B cell (primary cell): ENCODE results near the gene SLC9A9.

Source experiments
- CTCF ChIP-seq: fragments of 200-600 bp; IDR thresholded peaks from one replicate; pipeline ENCODE4 v1.8.0; 2022; ENCODE audit warnings: antibody characterized with exemption, mild to moderate bottlenecking
- EZH2 ChIP-seq: IDR thresholded peaks from 2 replicates; pipeline ENCODE4 v1.6.1; 2012; ENCODE audit warnings: borderline replicate concordance, low read depth, mild to moderate bottlenecking, moderate library complexity, low read length; ENCODE audit not compliant: insufficient read depth, poor library complexity, severe bottlenecking

- TF ChIP-seq CTCF = no peak
- TF ChIP-seq EZH2 = no peak
Observed at GRCh38 chr3:143896486-143896885, 48.2 kb upstream of the SLC9A9 start.
